Measurements from ENCODE around the gene HAAO.

DNA sequence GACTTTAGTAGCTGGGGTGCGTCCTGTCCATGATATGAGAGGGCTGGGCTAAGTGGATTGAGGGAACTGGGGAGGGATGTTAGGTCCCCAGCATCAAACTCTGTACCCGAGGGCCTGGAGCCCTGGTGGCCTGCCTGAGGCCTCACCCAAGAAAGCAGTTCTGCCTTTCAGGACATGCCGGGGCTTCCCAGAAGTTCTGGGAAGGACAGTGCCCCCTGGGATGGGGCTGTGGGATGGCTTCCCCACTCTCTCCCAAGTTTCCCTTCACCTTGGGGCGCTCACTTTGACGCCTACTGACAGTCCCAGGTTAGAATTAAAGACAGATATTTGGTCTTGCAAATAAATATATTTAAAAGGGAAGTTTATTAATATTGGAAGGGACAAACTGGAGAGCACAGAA is 30.2 kb downstream of the HAAO start:
- TF ChIP-seq CTCF (IDR thresholded peaks at IDR 0.05; ENCODE audit: insufficient read depth, low read length), result no peak
- no peak for TF ChIP-seq POLR2AphosphoS5 (IDR thresholded peaks at IDR 0.05; ENCODE audit: low read depth)

All from HL-60 (cell line).